ENCODE results near the gene FLT4. TPM values are rescaled to one million over a fixed set of nuclear protein-coding genes. Genes with fewer than 3 reads are reported as not detected.
"Not testable (repeated sequence)": the region's sequence is repeated elsewhere in the genome, so short reads cannot be mapped to it uniquely, and the experiment has no call there.

Gene FLT4
- total RNA-seq, 4 donors from 2014 or later: 7.6 to 15.2 (median 10.4) TPM

GRCh38 chr5:180690562-180690961 lies 41.2 kb upstream of the FLT4 start:
- H3K9me3 ChIP-seq: no peaks in the 10 kb centered on the region
- TF ChIP-seq EP300 (IDR thresholded peaks at IDR 0.05): no peak
- no peak for TF ChIP-seq POLR2A (IDR thresholded peaks at IDR 0.05)
- TF ChIP-seq POLR2AphosphoS5 (IDR thresholded peaks at IDR 0.05): no peak
- no peaks in the 10 kb centered on the region for H3K36me3 ChIP-seq
- H3K4me3 ChIP-seq: no peak overlapping the region
- 38 to 70% methylated on average over 1 to 2 of the region's 6 CpGs for WGBS, 2 donors (ENCODE audit: low coverage in 1 of 2)
- H3K27me3 ChIP-seq: peaks cover 59% of the 10 kb centered on the region
- H3K27ac ChIP-seq: no peak overlapping the region
- H3K4me1 ChIP-seq: no peaks in the 10 kb centered on the region
- no peak for ATAC-seq

DNA sequence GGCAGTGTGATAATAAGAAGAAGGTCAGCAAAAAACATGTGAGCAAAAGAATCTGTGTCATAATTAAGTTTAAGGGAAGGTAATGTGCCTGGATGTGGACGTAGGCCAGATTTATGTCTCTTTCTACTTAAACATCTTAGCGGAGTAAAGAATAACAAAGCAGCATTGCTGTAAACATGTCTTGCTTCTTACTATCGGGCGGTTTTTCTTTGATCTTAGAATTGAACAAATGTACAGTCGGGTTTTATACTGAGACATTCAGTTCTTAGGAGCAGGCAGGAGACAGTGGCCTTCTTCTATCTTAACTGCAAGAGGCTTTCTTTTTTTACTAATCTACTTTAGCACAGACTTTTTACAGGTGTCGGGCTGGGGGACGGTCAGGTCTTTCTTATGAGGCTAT lies 40.4 kb upstream of the FLT4 start:
- 29 to 38% methylated on average over 7 of the region's 7 CpGs for WGBS, 2 donors (ENCODE audit: low coverage in 1 of 2)
- ATAC-seq: no peak

GRCh38 chr5:180689071-180689694 lies 39.8 kb upstream of the FLT4 start:
- 52 to 54% methylated on average over 8 to 13 of the region's 13 CpGs for WGBS, 2 donors (ENCODE audit: low coverage in 1 of 2)
- H3K27ac ChIP-seq: no peak overlapping the region
- no peak overlapping the region for H3K4me3 ChIP-seq
- peaks cover 69% of the 10 kb centered on the region for H3K27me3 ChIP-seq
- no peak for ATAC-seq
- H3K36me3 ChIP-seq: no peaks in the 10 kb centered on the region
- TF ChIP-seq POLR2AphosphoS5 (IDR thresholded peaks at IDR 0.05) (no peak), CTCF (IDR thresholded peaks at IDR 0.05) (no peak), EP300 (IDR thresholded peaks at IDR 0.05) (no peak), POLR2A (IDR thresholded peaks at IDR 0.05) (no peak)
- no peaks in the 10 kb centered on the region for H3K9me3 ChIP-seq
- H3K4me1 ChIP-seq: no peaks in the 10 kb centered on the region

More for the DNA sequence above, 40.4 kb upstream of the FLT4 start:
- no peak overlapping the region for H3K27ac ChIP-seq
- H3K27me3 ChIP-seq: peaks cover 63% of the 10 kb centered on the region
- TF ChIP-seq EP300 (IDR thresholded peaks at IDR 0.05) (no peak), CTCF (IDR thresholded peaks at IDR 0.05) (no peak), POLR2A (IDR thresholded peaks at IDR 0.05) (no peak), POLR2AphosphoS5 (IDR thresholded peaks at IDR 0.05) (no peak)
- H3K4me1 ChIP-seq: no peaks in the 10 kb centered on the region
- H3K4me3 ChIP-seq: no peak overlapping the region
- no peaks in the 10 kb centered on the region for H3K36me3 ChIP-seq
- H3K9me3 ChIP-seq: no peaks in the 10 kb centered on the region

- no peak for ATAC-seq
- no peaks in the 10 kb centered on the region for H3K9me3 ChIP-seq
- H3K4me1 ChIP-seq: no peaks in the 10 kb centered on the region
- no peak overlapping the region for H3K4me3 ChIP-seq
- H3K27ac ChIP-seq: no peak overlapping the region
- H3K27me3 ChIP-seq: peaks cover 73% of the 10 kb centered on the region
- TF ChIP-seq CTCF (IDR thresholded peaks at IDR 0.05) (no peak), POLR2AphosphoS5 (IDR thresholded peaks at IDR 0.05) (no peak), POLR2A (IDR thresholded peaks at IDR 0.05) (no peak), EP300 (IDR thresholded peaks at IDR 0.05) (no peak)
- H3K36me3 ChIP-seq: no peaks in the 10 kb centered on the region
- 45 to 61% methylated on average over 8 of the region's 8 CpGs for WGBS, 2 donors (ENCODE audit: low coverage in 1 of 2)
Observed at GRCh38 chr5:180688330-180689070, 39.1 kb upstream of the FLT4 start.

- H3K9me3 ChIP-seq, ATAC-seq, H3K36me3 ChIP-seq, H3K4me1 ChIP-seq, H3K27ac ChIP-seq, H3K4me3 ChIP-seq: not testable (repeated sequence)
- H3K27me3 ChIP-seq: peaks cover 68% of the 10 kb centered on the region
- 40 to 60% methylated on average over 1 to 5 of the region's 12 CpGs for WGBS, 2 donors (ENCODE audit: low coverage in 1 of 2)
Observed at GRCh38 chr5:180686799-180687198, 37.4 kb upstream of the FLT4 start.
